Measurements from ENCODE around the gene CYREN.

The CYREN gene, protein sequence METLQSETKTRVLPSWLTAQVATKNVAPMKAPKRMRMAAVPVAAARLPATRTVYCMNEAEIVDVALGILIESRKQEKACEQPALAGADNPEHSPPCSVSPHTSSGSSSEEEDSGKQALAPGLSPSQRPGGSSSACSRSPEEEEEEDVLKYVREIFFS

DNA sequence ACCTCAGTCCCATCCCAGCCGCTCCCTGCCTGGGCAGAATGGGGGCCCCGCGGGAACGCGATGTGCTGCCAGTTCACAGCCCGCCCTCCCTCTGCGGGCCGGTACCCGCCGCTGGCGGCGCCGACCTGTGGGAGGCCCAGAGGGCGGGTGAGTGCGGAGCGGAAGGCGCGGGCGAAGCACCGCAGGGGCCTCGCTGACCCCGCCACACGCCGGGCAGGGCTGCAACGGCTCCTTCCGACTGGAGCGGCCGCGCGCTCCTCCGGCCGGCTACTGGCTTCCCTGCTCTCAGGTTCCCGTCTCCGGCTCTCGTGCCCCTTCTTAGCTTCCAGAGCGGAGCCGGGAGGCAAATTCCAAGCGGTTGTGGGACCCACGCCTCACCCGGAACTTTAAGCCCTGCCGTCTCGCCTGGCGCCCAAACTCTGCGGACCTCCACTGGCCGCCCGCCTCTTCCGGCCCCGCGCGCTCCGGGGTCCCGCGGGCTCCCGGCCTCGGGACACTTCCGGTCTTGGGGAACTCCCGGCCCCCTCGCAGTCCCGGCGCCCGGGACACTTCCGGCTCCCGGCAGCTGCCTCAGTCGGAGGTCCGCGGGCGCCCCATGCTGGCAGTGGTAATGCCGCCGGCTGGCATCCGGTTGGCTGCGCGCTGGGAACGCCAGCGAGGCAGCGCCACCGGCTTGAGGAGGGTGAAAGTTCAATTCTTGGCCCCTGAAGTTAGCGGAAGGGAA, at the start of gene CYREN:
Gene CYREN, minus strand, starts transcription at position 434 of the 724 bp plus-strand sequence. CDS start 1,785 bp downstream, outside the sequence.
- TF ChIP-seq, protein P1, sequence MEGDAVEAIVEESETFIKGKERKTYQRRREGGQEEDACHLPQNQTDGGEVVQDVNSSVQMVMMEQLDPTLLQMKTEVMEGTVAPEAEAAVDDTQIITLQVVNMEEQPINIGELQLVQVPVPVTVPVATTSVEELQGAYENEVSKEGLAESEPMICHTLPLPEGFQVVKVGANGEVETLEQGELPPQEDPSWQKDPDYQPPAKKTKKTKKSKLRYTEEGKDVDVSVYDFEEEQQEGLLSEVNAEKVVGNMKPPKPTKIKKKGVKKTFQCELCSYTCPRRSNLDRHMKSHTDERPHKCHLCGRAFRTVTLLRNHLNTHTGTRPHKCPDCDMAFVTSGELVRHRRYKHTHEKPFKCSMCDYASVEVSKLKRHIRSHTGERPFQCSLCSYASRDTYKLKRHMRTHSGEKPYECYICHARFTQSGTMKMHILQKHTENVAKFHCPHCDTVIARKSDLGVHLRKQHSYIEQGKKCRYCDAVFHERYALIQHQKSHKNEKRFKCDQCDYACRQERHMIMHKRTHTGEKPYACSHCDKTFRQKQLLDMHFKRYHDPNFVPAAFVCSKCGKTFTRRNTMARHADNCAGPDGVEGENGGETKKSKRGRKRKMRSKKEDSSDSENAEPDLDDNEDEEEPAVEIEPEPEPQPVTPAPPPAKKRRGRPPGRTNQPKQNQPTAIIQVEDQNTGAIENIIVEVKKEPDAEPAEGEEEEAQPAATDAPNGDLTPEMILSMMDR (IDR thresholded peaks at IDR 0.05), result peak; percentile 81

DNA sequence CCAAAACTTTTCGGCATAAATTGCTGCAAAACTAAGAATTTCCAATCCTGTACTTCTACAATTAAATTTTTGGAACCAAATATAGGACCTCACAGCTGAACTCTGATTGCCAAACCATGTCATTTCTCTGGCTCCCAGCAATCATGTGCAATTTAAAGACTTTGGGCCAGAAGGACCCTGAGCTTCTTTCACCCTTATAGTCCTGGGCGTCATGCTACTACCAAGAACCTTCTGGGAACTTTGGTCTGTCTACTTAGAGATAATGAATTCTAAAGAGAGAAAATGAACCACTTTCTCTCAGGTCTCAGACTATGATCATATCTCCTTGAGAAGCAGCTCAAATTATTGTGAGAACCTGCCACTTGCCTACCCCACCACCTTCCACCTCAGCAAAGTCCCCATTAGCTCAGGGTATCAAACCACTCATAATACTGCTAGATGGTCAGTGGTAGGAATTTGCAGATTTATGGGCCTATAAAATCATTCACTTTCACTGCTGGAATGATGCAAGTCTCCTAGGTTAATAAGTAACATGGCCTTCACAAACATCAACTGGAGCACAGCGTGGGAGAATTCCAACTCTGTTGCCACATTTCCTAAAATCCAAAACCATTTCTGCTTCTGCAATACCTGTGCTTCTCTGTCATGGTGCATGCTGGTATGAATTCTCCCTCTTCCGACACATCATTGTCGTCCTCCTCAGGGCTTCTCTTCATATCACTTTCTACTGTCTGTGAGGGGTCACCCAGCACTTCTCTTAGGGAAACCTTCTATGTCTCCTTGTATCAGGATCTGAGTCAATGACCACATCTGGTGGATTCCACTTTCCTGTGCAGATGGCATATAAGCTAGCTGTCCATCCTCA, 47.4 kb upstream of the CYREN start:
- TF ChIP-seq, protein P1 (IDR thresholded peaks at IDR 0.05), result no peak

DNA sequence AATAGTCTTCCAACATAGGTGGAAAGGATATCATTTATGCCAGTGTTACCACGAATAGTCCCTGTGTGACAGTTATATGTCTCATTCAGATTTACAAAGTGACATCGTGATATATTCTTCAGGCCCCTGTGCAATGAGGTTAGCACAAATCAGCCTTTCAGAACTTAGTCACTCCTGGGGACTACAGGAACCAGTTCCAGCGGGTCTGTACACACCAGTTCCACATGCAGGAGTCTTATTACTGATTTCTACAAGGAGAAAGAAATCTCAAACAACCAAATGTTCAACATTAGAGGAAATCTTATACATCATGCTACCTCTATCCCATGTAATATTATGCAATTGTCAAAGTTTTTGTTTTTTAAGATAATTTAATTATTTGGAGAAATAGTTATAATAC, 45.2 kb upstream of the CYREN start:
- TF ChIP-seq, protein P1 (IDR thresholded peaks at IDR 0.05), result no peak

DNA sequence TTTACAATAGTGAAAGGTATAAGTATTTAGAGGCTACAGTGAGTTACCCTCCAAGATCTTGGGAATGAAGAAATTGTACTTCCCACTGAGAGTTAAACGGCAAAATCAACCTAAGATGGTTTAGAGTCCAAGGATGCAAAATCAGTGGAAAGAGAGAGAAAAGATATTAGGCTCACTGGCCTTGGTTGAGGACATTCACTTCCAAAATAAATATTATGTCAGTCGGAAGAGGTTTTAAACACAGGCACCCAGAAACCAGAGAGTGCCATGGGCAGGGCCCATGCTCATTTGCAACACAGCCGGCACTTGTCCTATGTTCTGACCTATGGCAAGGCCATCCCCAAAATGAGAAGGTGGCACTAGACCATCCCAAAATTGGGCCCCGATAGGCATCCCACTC, 44.7 kb upstream of the CYREN start:
- TF ChIP-seq, protein P1 (IDR thresholded peaks at IDR 0.05), result no peak

DNA sequence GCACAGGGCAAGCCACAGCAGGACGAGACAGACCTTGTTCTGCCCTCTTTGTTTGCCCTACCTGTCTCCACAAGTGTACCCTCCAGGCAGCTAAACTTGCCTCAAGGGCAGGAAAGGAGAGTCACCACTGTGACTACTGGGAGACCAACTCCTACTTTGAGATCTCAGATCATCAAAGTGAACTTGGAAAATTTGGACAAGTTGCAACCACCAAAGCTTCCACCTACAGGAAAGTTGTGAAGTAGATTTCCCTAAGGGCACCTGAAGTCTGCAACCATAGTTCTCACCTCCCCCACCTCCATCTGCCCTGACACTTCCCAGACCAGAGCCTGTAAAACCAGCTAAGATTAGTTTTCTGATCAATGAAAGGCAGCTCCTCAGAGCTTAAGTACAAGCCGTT, 43.3 kb upstream of the CYREN start:
- TF ChIP-seq, protein P1 (IDR thresholded peaks at IDR 0.05), result no peak

DNA sequence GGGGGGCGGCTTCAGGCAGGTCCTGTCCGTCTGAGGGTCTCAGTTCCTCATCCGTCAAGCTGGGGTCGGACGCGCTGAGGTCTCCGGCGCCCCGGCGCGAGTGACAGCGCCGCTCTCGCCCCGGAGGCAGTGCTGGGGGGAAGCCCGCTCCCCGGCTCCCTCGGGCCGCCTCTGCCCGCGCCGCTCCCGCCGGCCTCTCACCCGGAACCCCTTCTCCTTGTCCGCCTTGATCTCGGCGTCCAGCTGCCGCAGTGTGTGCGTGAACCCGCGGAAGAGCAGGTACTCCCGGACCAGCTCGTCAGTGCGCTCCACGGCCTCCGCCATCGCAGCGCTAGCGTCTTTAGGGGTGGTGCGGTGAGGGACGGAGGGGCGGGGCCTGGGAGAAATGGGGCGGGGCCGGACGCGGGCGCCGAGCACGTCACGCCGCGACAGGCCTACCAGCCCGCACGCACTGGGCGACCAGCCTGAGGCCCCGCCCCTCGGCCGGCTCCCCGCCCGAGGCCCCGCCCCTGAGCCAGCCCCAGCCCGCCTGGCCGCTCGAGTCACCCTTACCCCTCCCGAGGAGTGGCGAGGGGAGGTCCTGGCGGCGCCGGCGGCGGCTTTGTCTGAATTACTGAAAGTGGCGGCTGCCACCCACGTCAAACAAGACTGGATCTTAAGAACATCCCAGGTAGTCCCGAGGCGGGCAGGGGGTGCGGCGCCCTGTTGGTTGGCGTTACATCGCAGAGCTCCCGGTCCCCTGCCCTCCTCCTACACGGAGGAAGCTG, 40.9 kb upstream of the CYREN start, which contains the start of gene WDR91:
Gene WDR91, minus strand, starts transcription at position 348 of the 767 bp plus-strand sequence. Its CDS starts 24 bp downstream, at position 324.
- TF ChIP-seq, protein P1 (IDR thresholded peaks at IDR 0.05), result 0 out of 2 replicates have a peak, but pooled peaks have one; percentile 24

DNA sequence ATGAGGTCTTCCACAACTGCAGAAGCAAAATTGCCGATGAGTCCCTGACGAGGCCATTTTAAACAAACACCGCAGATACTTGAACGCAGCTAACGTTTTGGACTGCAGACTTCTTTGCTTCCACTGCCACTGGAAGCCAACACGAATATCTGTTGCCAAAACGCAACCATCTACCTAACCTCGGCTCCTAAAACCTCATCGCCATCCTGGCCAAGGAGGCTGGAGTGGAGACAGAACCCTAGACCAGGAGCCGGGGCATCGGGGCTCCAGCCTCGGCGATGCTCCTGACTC, 40.3 kb upstream of the CYREN start:
- TF ChIP-seq, protein P1 (IDR thresholded peaks at IDR 0.05), result no peak

All from LNCAP (cell line).